Mesenteric fat pad (tissue), 1 donor: ENCODE data around the gene SCIN. TPM values are rescaled to one million over a fixed set of nuclear protein-coding genes. Genes with fewer than 3 reads are reported as not detected.
"Not testable (repeated sequence)": the region's sequence is repeated elsewhere in the genome, so short reads cannot be mapped to it uniquely, and the experiment has no call there.

ENCODE experiments used
- DNase-seq: peaks from one replicate; pipeline ENCODE4 v3.0.0-alpha.2; 2020; ENCODE audit warnings: low spot score
- total RNA-seq: library from RNA; stranded (reverse); fragmentation: NEBNext Ultra II Directional; extraction: Animal tissue kit (Norgen Biotek cat#: 25700); gene quantifications from one replicate; pipeline ENCODE4 v1.2.1, GENCODE V29; 2021
- donor health status: DM: yes; HTN: yes; CAD: no.

The SCIN gene
- total RNA-seq, 1 donor from 2014 or later: 3.9 TPM

GRCh38 chr7:12646139-12646538 lies 75.6 kb downstream of the SCIN start:
- no peak for DNase-seq

DNA sequence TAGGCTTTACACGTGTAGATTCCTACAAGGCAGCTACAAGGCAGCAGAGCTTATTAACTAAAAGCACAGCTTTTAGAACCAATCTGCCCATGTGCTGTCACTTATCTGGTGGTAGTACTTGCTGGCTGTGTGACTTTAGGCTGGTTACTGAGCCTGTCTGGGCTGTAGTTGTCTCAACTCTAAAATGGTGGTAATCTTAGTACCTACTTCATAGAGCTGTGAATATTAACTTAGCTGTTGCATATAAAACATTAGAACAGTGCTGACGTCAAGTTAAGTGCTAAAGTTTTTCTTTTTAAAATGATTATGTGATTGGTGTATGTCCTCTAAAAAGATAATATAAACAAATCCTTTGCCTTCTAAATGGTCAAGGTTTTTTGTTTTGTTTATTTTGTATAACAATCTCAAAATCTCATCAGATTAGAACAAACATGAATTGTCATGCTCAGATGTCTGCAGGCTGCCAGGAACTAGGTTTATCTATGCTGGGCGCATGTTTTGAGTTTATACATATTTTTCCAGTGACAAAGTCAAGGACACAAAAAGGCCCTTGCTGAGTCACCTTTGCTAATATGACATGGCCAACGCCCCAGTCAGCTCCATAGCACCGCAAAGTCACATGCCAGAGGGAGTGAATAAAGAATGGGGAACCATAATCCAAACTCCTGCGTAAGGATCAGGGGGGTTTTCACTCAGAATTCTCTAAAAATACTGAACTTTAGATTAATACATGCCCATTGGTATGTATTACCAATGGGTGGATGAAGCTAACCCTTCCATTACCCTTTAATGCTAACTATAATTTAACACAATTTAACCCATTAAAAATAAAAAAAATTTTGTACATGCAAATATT lies 77.1 kb downstream of the SCIN start:
- no peak for DNase-seq

GRCh38 chr7:12648704-12649261 lies 78.3 kb downstream of the SCIN start:
- DNase-seq: no peak

DNA sequence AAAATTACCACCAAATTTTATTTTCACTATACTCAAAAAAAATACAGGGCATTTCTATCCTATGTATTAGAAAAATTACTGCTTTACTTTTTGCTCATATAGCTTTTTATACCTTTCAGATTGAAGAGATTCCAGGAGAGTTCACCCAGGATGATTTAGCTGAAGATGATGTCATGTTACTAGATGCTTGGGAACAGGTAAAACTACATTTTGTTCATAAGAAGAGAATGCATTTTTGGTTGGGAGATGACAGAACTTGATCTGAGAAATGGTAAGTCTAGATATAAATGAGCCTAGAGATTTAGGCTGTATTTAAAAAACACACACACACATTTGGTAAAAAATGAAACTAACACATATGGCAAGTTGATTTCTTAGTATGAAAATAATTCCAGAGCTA lies 78.8 kb downstream of the SCIN start:
- DNase-seq: no peak

- DNase-seq: no peak
Measured at GRCh38 chr7:12650080-12650479, 79.6 kb downstream of the SCIN start.

GRCh38 chr7:12653110-12653509 lies 82.6 kb downstream of the SCIN start:
- DNase-seq: no peak

- DNase-seq: no peak
Measured at GRCh38 chr7:12653518-12653917, 83.0 kb downstream of the SCIN start.

DNA sequence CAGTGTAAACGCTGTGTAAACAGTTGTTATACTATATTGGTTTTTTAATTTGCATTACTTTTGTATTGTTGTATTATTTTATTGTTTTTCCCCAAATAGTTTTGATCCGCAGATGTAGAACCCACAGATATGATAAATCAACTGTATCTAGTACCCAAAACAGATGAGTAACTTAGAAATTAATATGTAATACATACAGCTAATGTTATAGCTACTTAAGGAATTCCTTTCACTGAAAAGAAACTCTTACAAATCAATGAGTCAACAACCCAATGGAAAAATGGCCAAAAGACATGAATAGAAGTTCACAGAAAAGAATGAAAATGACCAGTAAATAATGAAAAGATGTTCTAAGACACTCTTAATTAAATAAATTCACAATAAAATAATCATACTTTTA lies 84.6 kb downstream of the SCIN start:
- DNase-seq: no peak

DNA sequence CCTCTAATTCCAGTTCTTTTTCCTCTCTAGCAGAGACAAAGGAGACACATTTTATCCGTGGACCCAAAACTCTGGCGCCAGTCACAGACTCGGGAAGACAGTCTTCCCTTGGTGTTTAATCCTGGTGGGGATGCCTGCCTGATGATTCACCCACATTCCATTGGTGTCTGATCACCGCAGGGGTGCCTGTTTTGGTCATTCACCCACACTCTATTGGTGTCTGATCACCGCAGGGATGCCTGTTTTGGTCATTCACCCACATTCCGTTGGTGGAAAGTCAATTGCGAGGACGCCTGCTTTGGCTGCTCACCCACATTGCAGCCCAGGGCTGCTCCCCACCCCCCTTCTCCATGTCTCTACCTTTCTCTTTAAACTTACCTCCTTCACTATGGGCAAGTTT lies 89.9 kb downstream of the SCIN start:
- DNase-seq: not testable (repeated sequence)

DNA sequence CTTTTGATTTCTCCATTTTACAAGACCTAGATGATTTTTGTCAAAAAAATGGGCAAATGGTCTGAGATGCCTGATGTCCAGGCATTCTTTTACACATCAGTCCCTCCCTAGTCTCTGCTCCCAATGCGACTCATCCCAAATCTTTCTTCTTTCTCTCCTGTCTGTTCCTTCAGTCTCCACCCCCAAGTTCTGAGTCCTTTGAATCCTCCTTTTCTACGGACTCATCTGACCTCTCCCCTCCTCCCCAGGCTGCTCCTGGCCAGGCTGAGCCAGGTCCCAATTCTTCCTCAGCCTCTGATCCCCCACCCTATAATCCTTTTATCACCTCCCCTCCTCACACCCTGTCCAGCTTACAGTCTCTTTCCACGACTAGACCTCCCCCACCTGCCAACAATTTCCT lies 90.5 kb downstream of the SCIN start:
- not testable (repeated sequence) for DNase-seq

DNA sequence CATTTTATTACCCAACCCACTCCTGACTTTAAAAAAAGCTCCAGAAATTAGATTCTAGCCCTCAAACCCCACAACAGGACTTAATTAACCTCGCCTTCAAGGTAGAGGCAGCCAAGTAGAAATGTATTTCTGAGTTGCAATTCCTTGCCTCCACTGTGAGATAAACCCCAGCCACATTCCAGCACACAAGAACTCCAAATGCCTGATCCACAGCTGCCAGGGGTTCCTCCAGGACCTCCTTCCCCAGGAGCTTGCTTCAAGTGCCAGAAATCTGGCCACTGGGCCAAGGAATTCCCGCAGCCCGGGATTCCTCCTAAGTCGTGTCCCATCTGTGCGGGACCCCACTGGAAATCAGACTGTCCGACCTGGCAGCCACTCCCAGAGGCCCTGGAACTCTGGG lies 91.1 kb downstream of the SCIN start:
- no peak for DNase-seq

DNA sequence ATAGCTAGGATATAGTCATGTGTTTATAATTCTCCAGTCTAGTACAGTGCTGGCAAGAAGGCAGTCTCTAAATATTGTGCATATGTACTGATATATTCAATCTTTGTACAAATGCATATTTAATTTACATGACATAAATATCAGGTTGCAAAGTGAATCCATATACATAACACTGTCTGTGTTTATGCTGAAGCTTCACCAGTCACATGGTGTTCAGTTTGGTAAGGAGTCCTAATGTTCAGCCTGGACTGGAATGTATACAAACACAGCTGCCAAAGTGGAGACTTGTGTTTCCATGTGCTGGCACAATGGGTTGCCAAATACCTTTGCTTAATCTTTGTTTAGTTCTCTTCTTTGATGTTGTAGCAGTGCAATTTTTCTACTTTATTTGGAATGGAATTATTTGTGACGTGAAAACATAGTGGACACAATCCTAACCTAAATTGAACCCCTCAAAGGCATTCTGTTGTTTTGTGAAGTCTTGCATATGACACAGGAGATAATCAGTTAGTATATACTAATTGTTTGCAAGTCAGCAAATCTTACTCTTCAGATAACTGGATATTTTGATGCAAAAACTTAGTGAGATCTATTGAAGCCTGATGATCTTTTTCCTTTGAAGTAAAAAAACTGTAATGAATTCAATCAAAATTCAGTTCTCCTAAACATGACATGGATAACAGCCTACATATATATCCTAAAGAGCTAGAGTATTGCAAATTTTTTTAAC lies 99.6 kb downstream of the SCIN start:
- DNase-seq: no peak

GRCh38 chr7:12670743-12671520 lies 100.4 kb downstream of the SCIN start:
- no peak for DNase-seq

- not testable (repeated sequence) for DNase-seq
Measured at GRCh38 chr7:12673436-12673835, 102.9 kb downstream of the SCIN start.

DNA sequence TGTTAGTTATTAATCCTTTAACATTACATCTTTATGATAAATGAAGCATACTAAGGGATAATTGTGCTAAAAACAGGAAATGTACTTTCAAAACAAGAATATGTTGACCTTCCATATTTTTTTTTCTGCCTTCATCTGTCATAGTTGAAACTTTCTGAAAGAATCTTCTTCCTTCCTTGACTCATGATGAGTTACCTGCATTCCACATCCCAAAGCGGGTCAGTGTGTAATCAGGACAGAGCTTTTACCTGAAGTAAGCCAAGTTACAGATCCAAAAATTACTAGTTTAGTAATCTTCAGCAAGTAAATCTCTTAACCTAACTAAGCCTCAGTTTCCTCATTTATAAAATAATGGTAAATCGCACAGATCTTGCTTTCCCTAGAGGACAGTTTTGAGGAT lies 103.5 kb downstream of the SCIN start:
- no peak for DNase-seq

DNA sequence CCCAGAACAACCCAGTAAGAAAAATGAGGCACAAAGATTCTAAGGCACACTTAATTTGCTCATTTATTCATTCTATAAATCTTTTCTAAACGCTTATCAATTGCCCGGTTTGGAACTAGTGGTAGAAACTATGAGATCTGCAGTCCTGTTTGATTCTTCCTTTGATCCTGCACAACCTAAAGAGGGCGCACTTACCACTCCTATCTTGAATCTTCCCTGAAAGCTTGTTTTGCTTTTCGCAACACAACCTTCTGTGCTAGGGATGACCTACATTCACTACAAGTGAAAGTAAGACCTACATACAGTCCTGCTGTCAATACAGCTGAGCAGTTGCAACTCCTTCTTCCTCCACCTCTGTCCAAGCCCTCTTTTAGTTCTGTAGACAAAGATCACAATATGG lies 104.3 kb downstream of the SCIN start:
- DNase-seq: no peak

- no peak for DNase-seq
Measured at GRCh38 chr7:12683678-12684585, 113.4 kb downstream of the SCIN start.

- DNase-seq: no peak
Measured at GRCh38 chr7:12684733-12685132, 114.2 kb downstream of the SCIN start.

DNA sequence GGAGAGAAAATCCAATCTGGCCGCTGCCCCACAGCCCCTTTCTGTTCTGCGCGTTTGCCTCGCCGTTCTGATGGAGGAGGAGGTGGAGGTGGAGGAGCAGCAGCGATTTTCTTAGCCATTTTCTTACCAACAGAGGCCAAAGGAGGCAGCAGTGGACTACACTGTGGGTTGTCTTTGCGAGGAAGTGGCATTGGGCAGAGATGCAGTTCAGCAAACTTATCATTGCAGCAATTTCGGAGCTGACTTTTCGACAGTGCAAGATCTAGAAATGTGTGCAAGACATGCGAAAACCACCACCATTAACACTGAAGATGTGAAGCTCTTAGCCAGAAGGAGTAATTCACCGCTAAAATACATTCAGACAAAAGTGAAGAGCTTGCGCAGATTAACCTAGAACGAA lies 115.0 kb downstream of the SCIN start:
- no peak for DNase-seq

DNA sequence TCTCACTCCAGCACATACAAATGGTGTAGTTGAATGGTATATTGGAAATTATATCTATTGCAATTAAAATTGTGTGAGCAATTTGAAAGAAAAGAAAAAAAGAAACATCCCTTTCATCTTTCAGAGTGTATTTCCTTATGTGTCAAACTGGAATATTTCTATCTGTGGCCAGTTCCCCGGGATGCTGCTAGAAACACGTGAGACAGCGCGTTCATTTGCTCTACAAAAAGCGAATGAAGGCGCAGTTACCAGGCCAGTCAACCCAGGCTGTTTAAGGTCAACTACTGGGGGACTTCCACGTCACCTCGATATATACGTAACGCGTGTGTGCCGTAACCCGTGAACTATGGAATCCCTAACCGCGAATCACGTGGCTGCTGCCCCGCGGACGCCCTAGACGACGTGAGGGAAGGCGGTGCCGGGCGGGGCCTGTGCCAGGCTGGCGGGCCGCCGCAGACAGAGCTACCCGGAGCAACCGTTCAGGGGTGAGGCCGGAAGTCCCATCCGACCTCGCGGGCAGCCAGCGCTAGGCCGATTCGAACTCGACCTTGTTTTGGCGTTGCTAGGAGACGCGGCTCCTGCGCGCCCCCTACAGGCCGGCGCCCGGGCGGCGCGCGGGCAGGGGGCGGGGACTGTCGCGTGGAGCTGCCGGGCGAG lies 115.8 kb downstream of the SCIN start:
- peak; percentile 97 for DNase-seq
